GM12875 (cell line): Measurements from ENCODE around the gene P2RX1.

ENCODE experiments used
- H3K4me3 ChIP-seq: one replicate; pipeline ENCODE4 v1.5.1; 2011; ENCODE audit warnings: low read depth, low read length, control low read depth
- TF ChIP-seq, protein P1 (sequence below): IDR thresholded peaks from 2 replicates; pipeline ENCODE4 v1.5.1; 2011; ENCODE audit warnings: low read depth, mild to moderate bottlenecking, control low read depth, inconsistent platforms, low read length, moderate library complexity, borderline replicate concordance; ENCODE audit not compliant: insufficient read depth

P2RX1 gene

DNA sequence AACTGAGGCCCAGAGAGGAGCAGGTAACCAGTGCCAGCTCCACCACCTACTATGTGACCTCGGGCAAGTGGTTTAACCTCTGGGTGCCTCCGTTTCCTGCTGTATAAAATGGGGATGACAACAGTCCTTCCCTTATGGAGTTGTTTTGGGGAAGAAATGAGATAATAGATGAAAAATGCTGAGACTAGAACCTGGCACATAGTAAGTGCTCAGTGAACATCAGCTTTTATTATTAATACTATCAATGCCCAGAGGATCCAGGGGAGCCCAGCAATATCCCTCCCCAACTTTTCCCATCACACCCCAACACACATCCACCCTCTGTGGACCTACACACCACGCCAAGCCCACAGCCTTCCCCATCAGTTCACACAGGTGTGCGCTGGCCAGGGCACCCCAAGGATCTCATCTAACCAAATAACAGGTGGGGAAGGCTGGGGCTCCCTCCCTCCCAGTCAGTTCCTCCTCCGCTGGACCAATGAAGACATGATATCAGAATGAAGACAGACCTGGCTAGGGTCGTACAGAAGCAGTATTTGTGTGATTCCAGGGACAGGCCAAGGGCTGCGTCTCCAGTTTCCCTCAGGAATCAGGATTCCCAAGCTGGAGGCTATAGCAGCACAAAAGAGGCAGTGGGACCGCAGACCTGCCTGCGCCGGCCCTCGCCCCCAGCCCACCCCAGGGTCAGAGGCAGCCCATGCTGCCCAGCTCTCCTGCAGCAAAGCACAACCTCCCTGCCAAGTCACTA is 46.1 kb upstream of the P2RX1 start:
- H3K4me3 ChIP-seq: peak overlapping the region; percentile 91
- TF ChIP-seq, protein P1, sequence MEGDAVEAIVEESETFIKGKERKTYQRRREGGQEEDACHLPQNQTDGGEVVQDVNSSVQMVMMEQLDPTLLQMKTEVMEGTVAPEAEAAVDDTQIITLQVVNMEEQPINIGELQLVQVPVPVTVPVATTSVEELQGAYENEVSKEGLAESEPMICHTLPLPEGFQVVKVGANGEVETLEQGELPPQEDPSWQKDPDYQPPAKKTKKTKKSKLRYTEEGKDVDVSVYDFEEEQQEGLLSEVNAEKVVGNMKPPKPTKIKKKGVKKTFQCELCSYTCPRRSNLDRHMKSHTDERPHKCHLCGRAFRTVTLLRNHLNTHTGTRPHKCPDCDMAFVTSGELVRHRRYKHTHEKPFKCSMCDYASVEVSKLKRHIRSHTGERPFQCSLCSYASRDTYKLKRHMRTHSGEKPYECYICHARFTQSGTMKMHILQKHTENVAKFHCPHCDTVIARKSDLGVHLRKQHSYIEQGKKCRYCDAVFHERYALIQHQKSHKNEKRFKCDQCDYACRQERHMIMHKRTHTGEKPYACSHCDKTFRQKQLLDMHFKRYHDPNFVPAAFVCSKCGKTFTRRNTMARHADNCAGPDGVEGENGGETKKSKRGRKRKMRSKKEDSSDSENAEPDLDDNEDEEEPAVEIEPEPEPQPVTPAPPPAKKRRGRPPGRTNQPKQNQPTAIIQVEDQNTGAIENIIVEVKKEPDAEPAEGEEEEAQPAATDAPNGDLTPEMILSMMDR: no peak

DNA sequence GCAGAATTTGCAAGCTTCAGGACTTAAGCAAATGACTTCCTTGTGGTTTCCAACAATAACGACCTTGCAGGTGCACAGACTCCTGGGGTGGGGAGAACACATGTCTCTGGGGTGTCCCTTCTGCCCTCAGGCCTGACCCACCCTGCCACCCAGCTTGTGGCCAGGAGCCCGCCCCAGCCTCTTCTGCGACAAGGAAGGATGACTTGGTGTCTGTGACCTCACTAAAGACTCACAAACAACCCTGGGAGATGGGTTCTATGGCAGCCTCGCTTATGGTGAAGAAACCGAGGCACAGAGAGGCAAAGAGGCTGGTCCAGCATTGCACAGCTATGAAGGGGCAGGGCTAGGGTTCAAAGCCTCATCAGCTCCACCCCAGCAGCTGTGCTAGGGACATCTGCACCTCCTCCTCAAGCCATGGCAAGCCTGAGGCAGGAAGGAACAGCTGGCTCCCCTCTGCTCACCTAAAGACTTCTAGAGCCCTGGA is 45.3 kb upstream of the P2RX1 start:
- TF ChIP-seq, protein P1: no peak
- H3K4me3 ChIP-seq: peak overlapping the region; percentile 37

DNA sequence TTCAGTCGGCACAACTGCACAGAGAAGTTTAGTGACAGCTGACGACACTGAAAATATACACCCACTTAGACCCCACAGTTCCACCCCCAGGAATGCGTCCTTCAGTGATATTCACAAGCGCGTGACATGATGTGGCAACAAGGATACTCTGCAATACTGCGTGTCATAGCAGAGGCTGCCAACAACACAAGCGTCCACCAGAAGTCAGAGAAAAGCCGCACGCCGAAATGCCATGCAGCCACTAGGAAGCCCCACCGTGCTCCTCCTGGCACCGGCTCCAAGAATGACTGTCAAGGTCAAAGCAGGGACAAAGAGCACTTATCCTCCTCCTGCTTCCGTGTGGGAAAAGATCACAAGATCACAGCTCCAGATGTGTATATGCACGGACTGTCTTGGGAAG is 44.5 kb upstream of the P2RX1 start:
- H3K4me3 ChIP-seq: no peak overlapping the region
- TF ChIP-seq, protein P1: no peak

DNA sequence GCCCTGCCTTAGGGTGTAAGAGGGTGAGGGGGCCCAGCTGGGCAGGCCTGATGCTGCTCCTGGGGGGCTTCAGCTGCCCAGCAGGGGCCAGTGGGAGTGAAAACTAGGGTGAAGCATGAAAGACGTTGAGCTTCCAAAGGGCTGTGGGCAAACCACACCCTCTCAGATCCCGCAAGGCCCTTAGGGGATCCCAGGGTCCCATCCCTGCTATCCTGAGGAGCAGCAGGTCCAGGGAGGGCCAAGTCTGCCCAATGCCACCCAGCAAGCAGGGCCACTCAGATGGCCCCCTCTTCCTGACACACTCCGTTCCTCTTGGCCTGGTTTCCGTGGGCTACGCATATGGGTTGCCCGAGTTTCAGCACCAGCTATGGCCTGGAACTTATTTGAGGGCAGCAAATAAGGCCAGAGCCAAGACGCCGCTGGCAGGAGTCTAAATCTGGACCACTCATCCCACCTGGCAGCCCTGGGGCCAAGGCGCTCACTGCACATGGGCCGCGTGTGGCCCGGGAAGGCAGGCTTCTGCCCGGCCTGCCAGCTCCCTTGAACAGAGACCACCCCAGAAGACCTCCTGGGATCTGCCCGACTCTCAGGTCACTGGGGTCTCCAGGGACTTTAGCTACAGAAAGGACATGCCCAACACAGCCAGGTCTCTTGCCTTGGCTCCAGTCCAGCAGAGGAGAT is 43.8 kb upstream of the P2RX1 start:
- TF ChIP-seq, protein P1: no peak
- H3K4me3 ChIP-seq: no peak overlapping the region

DNA sequence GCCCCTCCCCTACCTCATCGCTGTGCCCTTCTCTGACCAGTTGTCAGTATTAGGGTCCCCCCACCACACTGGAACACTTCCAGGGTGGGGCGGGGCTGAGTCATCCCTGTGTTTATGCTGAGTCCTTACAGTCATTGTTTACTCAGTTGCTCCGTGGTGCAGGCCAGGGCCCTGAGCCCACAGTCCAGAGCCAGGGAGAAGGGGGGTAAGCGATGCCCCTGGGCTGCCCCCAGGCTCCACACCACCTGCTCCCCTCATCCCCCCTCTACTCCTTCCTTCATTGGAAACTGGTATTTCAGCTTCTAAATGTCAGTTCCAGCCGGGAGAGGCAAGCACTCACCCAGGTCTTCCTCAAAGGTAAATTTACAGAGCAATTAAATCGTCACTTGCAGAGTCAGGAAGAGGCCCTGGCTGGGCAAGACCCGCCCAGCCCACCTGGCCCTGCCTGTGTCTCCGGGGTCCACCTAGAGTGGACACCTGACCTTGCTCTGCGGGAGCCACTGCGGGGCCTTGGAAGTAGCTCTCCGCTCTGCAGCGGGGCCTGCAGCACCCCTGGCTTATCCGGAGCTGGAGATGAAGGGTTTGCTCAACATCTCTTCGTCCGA is 43.1 kb upstream of the P2RX1 start:
- TF ChIP-seq, protein P1: no peak
- no peak overlapping the region for H3K4me3 ChIP-seq

DNA sequence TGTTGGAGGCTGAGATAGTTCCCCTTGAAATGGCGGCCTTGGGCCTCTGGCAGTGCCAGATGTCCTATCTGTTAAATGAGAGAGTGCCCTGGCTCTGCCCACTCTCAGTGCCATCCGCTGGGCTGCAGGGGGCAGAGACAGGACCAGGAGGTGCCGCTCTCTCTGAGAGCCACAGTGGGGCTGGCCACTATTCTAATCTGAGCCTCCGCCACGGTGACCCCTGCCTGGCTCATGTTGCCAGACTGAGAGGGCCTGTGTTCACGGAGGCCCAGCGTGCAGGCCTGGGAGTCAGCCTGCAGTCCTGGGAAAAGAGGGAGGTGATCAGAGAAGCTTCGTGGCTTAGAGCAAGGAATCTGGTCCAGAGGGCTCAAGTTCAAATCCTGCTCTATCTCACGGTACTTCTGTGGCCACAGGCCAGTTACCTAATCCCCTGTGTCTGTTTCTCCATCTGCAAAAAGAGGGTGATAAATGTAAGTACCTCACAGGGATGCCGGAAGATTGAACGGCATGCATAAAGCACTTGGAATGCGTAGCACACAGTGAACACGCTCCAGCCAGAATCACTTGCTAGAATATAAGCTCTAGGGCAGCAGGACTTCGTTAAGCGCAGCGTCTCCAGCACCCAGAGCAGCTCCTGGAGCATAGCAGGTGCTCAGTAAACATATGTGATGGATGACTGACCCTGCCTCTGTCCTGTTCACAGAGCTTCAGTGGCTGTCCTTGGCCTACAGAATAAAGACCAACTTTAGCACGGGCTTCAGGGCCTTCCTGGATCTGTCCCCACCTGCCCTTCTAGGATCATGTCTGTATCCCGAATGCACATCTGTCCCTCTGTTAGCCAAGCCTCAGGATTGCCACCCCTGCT is 41.7 kb upstream of the P2RX1 start:
- TF ChIP-seq, protein P1: no peak
- H3K4me3 ChIP-seq: no peak overlapping the region
